NB4 (cell line): ENCODE results near the gene PNPLA1.

Experiments
- DNase-seq: peaks from one replicate; pipeline ENCODE4 v3.0.0; 2010; ENCODE audit warnings: low read depth
- H3K4me3 ChIP-seq: one replicate; pipeline ENCODE4 v1.5.1; 2011; ENCODE audit warnings: mild to moderate bottlenecking, low read depth, low read length, moderate library complexity
- MAX ChIP-seq: IDR thresholded peaks from 2 replicates; pipeline ENCODE4 v1.6.1; 2011; ENCODE audit warnings: low read depth, low read length
- MYC ChIP-seq: IDR thresholded peaks from 2 replicates; pipeline ENCODE4 v1.6.1; 2011; ENCODE audit warnings: low read depth, low read length
- POLR2A ChIP-seq: IDR thresholded peaks from 2 replicates; pipeline ENCODE4 v1.6.1; 2011; ENCODE audit warnings: mild to moderate bottlenecking; ENCODE audit not compliant: insufficient read length; ENCODE audit errors: extremely low read depth
- TF ChIP-seq, protein P1 (sequence below): IDR thresholded peaks from one replicate; pipeline ENCODE4 v1.5.1; 2012; ENCODE audit warnings: low read depth, low read length

PNPLA1 gene

GRCh38 chr6:36249536-36249935 is 20.3 kb upstream of the PNPLA1 start:
- no peak overlapping the region for H3K4me3 ChIP-seq
- TF ChIP-seq, protein P1, sequence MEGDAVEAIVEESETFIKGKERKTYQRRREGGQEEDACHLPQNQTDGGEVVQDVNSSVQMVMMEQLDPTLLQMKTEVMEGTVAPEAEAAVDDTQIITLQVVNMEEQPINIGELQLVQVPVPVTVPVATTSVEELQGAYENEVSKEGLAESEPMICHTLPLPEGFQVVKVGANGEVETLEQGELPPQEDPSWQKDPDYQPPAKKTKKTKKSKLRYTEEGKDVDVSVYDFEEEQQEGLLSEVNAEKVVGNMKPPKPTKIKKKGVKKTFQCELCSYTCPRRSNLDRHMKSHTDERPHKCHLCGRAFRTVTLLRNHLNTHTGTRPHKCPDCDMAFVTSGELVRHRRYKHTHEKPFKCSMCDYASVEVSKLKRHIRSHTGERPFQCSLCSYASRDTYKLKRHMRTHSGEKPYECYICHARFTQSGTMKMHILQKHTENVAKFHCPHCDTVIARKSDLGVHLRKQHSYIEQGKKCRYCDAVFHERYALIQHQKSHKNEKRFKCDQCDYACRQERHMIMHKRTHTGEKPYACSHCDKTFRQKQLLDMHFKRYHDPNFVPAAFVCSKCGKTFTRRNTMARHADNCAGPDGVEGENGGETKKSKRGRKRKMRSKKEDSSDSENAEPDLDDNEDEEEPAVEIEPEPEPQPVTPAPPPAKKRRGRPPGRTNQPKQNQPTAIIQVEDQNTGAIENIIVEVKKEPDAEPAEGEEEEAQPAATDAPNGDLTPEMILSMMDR, result no peak
- TF ChIP-seq MAX (no peak), MYC (no peak), POLR2A (no peak)
- DNase-seq, result no peak

GRCh38 chr6:36252005-36252404 is 17.9 kb upstream of the PNPLA1 start:
- TF ChIP-seq, protein P1, result no peak
- no peak for TF ChIP-seq MAX
- no peak for TF ChIP-seq POLR2A
- TF ChIP-seq MYC, result no peak
- DNase-seq, result no peak
- no peak overlapping the region for H3K4me3 ChIP-seq

- H3K4me3 ChIP-seq, result no peak overlapping the region
- no peak for DNase-seq
- TF ChIP-seq MYC (no peak), POLR2A (no peak), MAX (no peak)
- TF ChIP-seq, protein P1, result no peak
These were observed 6.4 kb upstream of the PNPLA1 start for GRCh38 chr6:36263390-36264000.

GRCh38 chr6:36265744-36266143 is 4.1 kb upstream of the PNPLA1 start:
- H3K4me3 ChIP-seq, result no peak overlapping the region
- TF ChIP-seq POLR2A (no peak), MAX (no peak), MYC (no peak)
- TF ChIP-seq, protein P1, result no peak
- no peak for DNase-seq

GRCh38 chr6:36266913-36267644 is 2.8 kb upstream of the PNPLA1 start:
- TF ChIP-seq MYC (no peak), MAX (no peak), POLR2A (no peak)
- TF ChIP-seq, protein P1, result no peak
- DNase-seq, result no peak
- no peak overlapping the region for H3K4me3 ChIP-seq
